ELR (cell line): ENCODE results near the gene CHST1.

Source experiments
- DNase-seq: peaks from one replicate; pipeline ENCODE4 v3.0.0-alpha.2; 2015; ENCODE audit warnings: low read depth

The CHST1 gene

GRCh38 chr11:45644981-45645889, 20.2 kb downstream of the CHST1 start:
- DNase-seq = no peak

- DNase-seq = no peak
Measured at GRCh38 chr11:45643598-45644260, 21.7 kb downstream of the CHST1 start.

DNA sequence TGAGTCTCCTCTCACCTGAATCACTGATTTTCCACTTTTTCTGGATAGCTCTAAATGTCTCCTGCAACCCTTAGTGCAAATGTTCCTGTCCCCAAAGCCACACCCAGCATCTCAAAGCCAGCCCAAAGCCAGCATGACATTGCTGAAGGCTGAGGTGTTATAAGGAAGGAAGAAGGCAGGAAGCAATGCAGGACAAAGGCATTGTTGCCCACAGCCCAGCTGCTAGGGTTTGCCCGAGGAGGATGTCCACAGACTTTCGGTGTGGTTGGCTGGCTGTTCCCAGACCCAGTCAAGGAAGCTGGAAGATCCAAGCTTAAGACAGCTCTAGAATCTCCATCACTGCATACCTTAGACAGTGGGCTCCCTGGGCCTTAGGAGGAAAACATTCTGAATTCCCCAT, 23.5 kb downstream of the CHST1 start:
- no peak for DNase-seq

GRCh38 chr11:45638051-45638450, 27.4 kb downstream of the CHST1 start:
- DNase-seq = no peak

GRCh38 chr11:45635907-45636306, 29.5 kb downstream of the CHST1 start:
- no peak for DNase-seq

GRCh38 chr11:45625611-45626010, 39.8 kb downstream of the CHST1 start:
- no peak for DNase-seq

GRCh38 chr11:45624095-45624494, 41.3 kb downstream of the CHST1 start:
- no peak for DNase-seq

GRCh38 chr11:45622861-45623260, 42.6 kb downstream of the CHST1 start:
- no peak for DNase-seq

GRCh38 chr11:45622283-45622682, 43.1 kb downstream of the CHST1 start:
- no peak for DNase-seq

DNA sequence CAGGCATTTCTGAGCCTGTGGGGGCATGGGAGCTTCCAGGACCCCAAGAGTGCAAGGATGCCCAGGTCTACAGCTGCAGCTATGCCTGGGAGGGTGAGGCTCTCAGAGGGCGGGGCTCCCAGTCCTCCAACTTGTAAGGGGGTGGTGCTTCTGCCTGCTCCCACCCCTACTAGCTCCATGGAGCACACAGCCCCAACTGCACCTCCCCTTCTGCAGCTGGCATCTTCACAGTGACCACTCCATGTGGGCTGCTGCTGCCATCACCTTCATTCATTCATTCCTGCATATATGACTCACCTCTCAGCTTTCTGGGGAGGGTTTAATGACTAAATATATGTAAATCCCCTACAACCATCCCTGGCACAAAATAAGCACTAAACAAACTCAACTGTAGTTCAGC, 43.8 kb downstream of the CHST1 start:
- peak; percentile 0 for DNase-seq

- DNase-seq = no peak
Measured at GRCh38 chr11:45620243-45620642, 45.2 kb downstream of the CHST1 start.

GRCh38 chr11:45618897-45619296, 46.5 kb downstream of the CHST1 start:
- DNase-seq = no peak

- DNase-seq = no peak
Measured at GRCh38 chr11:45617871-45618601, 47.4 kb downstream of the CHST1 start.

DNA sequence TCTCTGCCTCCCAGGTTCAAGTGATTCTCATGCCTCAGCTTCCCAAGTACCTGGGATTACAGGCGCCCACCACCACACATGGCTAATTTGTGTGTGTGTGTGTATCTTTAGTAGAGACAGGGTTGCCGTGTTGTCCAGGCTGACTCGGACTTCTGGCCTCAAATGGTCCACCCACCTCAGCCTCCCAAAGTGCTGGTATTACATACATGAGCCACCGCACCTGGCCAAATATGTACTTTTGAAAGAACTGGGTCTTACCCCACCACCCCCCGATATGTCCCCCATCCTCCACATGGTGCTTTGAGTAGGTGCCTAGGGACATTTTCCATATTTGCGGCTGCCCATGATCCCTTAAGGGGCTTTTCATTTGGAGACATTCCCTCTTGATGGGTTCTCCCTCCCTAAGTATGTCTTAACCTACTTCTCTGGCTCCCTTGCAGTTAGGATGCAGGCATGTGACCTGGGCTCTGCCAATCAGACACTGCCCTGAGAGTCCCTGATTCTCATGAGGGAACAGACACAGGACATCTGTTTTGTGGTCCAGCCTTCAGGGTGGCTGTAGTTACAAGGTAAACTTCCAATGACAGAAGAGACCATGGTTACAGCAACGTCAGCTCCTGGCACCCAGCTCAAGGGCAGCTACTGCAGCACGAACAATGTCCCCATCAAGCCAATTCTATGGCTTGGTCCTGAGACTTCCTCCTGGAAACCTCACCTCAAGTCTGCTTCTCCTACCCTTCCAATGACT, 48.4 kb downstream of the CHST1 start:
- DNase-seq = no peak

DNA sequence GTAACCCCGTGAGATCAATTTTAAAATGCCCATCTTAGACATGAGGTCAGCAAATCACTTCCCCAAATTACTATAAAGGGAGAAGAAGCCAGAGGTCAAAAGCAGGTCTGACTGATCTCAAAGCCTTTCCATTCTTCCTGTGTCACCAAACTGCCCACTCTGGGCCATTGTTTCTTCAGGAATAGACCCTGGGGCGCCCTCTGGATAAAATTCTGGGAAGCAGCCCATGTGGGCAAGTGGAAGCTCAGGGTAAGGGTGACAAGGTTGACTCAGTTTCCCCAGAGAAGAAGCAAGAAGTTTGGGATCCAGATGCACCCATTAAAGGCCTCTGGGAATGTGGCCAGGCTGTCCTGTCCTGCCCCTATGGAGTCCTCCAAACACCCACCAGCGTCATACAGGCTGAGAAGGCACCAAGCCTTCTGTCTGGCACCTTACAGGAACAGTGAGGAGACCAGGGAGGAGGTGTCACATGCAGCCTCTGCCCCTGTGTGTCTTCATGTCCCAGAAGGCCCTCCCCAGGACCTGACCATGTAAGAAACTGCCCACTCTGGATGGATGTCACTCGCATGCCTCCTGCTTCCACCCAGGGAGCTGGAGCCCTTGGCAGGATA, 50.1 kb downstream of the CHST1 start:
- no peak for DNase-seq

DNA sequence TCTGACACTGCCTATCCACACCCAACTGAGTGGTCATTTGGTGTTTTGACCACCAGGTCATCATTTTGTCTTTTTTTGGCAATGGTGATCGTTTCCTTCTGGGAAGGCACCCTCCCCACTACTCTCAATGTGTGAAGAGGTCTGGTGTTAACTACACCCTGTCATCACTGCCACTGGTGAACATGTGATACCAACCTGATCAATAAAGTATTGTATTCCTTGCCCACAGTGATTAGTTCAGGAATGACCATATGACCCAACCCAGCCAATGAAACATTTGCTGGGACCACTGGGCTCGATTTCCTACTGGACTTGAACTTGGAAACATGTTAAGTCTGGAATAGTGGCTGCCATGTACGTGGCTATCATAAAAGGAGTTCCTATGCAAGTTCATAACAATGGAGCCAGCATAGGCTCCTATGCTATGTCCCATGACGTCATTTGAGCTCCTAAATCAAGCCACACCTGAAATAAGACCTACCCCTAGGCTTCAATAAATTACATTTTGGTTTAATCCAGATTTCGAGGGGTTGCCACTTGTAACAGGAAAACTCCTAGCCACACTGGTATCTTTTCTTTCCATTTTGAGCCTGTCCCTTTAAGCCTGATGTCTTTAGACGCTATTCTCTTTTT, 51.1 kb downstream of the CHST1 start:
- no peak for DNase-seq

GRCh38 chr11:45610627-45611026, 54.8 kb downstream of the CHST1 start:
- no peak for DNase-seq

GRCh38 chr11:45609902-45610301, 55.5 kb downstream of the CHST1 start:
- DNase-seq = no peak

DNA sequence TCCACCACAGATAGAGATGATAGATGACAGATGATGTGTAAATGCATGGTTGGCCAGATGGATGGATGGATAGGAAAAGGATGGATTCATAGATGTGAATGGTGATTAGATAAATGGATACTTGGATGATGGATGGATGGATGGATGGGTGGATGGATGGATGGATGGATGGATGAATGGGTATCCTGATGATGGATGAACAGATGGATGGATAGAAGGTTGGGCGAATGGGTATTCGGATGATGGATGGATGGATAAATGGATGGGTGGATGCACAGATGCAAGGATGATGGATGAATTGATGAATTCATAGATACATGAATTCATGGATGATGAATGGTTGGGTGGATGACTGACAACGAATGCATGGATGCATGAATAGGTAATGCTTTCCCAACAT, 56.1 kb downstream of the CHST1 start:
- no peak for DNase-seq

DNA sequence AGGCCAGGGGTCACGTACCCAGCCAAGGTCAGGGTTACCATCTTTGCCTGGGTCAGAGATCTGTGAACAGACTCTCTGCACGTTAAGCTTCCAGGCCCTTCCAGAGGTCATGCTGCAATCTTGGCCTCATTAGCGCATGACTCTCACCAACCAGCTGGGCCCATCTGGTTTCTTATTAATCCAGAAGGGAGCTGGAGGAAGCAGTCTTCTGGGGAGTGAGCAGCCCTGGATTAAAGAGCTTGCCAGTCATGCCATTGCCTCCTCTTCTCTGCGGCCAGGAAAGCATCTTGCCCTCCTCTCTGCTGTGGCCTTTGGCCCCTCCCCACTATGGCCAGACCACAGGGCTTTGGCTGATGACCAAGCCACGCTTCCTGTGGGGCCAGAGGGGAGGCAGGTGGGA, 57.4 kb downstream of the CHST1 start:
- no peak for DNase-seq
